Posterior vena cava (tissue), 2 donors: ENCODE results near the gene UNC119B. TPM values are rescaled to one million over a fixed set of nuclear protein-coding genes. Genes with fewer than 3 reads are reported as not detected.
"Not testable (repeated sequence)": the region's sequence is repeated elsewhere in the genome, so short reads cannot be mapped to it uniquely, and the experiment has no call there.

ENCODE experiments used
- DNase-seq: peaks from one replicate; pipeline ENCODE4 v3.0.0-alpha.2; 2020; ENCODE audit warnings: low spot score
- intact Hi-C, 2 donors: fragments of 100-400 bp; cut with DNase I; formaldehyde crosslinking; loops; one replicate each; pipeline versions ENCODE4 v1.14.1 to v1.14.2; 2022 to 2023
- long read RNA-seq, 2 donors: library from polyadenylated mRNA; unstranded; transcript quantifications; one replicate each; pipeline ENCODE4 v2.0.0, GENCODE V29; 2020 to 2021
- total RNA-seq, 2 donors: library from RNA; stranded (reverse); fragmentation: NEBNext Ultra II Directional; extraction: Animal tissue kit (Norgen Biotek cat#: 25700); gene quantifications; one replicate each; pipeline ENCODE4 v1.2.1, GENCODE V29; 2021
- donor health status: DM: yes; HTN: yes; CAD: no.
- donor health status: DM: yes; HTN: yes; CAD: no.

UNC119B gene
- 10 to 100 TPM; 20.6 to 21.3 TPM for total RNA-seq
- long read RNA-seq, donor 1: 0 reads
- long read RNA-seq, donor 2: 0 reads

DNA sequence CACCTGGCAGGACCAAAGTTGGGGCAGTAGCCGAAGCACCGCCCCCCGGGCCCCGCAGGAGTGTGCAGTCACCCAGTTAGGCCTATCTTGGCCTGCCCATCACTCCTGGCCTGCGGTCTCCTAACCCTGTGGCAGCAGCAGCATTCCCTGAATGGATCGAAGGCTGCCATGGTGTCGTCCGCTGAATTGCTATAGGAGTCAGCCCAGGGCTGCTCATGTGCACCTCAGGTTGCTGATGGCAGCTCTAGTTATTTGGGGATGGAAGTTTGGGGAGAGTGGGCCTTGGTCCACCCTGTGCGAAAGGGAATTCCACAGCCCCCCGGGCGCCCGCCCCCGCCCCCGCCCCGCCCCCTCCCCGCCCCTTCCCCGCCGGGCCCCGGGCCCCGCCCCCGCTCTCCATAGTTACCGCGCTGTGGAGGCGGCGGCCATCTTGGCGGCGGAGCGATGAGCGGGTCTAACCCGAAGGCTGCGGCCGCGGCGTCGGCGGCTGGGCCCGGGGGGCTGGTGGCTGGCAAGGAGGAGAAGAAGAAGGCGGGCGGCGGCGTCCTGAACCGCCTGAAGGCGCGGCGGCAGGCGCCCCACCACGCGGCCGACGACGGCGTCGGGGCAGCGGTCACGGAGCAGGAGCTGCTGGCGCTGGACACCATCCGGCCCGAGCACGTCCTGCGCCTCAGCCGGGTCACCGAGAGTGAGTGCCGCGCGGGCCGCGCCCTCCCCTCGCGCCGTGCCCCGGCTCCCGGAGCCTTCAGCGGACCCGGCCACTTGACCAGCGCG lies at the start of gene UNC119B:
TSS of gene UNC119B (plus strand) at position 428 of the 774 bp plus-strand sequence. CDS start at position 445, 17 bp downstream.
- intact Hi-C loops: loop anchor here (2.0 to 5.0 kb wide), 4 partner anchors 23 to 128 kb away; partner anchors contain the start of genes MLEC (in 1 of the 2) and POP5 (in 1 of the 2)
- DNase-seq: peak; percentile 93

DNA sequence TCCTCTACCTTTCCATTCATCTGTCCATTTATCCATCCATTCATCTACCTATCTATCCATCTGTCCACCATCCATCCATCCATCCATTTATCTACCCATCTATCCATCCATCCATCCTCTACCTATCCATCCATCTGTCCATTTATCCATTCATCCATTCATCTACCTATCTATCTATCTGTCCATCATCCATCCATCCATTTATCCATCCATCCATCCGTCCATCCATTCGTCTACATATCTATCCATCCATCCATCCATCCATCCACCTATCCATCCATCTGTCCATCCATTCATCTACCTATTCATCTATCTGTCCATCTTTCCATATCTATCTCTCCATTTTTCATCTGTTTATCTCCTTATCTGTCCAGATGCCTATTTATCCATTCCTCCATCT lies 48.8 kb upstream of the UNC119B start:
- DNase-seq: no peak
- intact Hi-C loops: no loop called here

DNA sequence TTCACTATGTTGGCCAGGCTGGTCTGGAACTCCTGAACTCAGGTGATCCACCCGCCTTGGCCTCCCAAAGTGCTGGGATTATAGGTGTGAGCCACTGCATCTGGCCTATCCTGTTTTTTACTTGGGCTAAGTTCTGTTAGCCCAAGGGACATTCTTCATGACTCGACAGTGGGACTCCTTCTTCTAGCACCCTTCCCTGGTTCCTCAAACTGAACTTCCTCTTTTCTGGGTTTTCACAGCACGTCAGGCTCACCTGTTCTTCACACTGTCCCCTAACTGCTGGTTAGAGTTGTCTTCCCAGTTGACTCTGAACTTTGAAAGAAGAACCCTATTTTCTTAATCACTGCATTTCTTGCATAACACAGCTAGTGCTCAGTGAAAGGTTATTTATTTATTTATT lies 47.4 kb upstream of the UNC119B start:
- no peak for DNase-seq
- intact Hi-C loops: no loop called here

DNA sequence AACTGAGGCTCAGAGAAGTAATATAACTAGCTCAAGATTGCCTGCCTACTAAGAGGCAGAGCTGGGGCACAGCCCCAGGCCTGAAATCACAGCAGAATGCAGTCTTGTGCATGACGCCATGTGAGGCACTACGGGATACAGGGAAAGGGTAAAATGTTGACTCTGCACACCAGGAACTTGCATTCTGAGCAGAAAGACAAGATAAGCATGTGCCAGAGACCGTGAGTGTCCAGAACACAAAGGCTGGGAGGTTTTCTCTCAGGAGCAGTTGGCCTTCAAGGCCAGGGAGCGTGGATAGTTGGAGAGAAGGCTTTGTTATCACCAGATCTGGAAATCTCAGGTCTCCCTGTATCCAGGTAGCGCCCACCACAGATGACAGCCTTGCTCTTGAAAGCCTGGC lies 46.5 kb upstream of the UNC119B start:
- intact Hi-C loops: no loop called here
- DNase-seq: no peak

DNA sequence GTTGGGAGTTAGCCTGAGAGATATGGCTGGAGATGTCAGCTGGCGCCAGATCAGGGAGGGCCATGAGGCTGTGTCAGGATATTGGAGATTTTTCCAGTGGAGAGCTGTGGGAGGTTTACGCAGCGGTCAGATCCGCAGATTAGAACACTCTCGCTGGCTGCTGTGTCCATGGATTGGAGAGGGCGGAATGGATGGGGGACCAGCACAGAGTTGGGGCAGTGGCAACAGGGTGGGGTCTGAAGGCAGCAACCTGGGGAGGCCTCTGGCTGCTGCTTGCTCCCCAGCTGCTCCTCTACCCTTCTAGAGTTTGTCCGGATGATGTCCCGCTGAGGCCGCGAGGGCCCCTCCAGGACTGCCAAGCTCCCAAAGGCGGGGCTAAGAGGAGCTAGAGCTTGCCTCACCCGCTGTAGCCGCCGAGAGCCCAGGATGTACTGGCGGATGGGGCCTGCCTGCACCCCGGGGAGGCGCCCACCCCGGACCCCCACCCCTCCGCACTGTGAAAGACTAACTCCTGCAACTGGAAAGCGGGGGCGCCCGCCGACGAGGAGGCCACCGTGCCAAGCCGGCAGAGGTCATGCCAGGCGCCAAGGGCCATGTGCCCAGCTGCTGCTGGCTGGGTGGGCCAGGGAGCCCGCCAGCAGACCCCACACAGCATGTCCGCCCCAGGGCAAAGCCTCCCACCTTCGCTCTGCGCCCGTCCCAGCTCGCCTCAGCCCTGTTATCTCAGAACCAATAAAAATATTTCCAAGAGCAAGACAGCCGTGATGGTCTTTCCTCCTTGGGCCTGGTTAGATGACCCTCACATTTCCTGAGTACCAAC lies 43.5 kb upstream of the UNC119B start:
- intact Hi-C loops: loop anchor here in 1 of 2 donors (1.0 kb wide), 1 partner anchor 38 kb away; no protein-coding TSS in a partner anchor
- DNase-seq: no peak

DNA sequence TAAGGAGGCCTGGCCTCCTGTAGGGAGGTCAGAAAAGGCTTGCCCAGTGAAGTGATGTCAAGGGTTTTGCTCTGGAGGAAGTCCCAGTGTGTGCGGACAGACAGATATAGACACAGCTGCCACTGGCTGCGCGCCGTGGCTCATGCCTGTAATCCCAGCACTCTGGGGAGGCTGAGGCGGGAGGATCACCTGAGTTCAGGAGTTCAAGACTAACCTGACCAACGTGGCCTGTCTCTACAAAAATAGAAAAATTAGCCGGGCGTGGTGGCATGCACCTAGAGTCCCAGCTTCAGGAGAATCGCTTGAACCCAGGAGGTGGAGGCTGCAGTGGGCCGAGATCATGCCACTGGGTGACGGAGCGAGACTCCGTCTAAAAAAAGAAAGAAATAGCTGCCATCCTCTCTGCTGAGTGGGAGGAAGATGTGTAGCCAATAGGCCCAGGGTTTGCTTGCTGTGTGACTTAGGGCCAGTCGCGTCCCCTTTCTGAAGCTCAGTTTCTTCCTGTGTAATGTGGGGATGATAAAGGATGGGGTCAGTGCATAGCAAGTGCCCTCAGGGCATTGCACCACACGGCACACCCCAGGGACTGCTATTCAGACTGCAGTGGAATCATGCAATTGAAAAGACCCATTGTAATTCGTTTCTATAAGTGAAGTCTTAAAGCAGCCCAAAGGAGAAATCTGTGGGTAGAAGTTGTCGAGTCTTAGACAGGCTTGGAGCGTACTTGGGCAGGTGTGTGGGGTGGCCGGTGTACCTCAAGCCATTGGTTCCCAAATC lies 42.0 kb upstream of the UNC119B start:
- no peak for DNase-seq
- intact Hi-C loops: no loop called here

DNA sequence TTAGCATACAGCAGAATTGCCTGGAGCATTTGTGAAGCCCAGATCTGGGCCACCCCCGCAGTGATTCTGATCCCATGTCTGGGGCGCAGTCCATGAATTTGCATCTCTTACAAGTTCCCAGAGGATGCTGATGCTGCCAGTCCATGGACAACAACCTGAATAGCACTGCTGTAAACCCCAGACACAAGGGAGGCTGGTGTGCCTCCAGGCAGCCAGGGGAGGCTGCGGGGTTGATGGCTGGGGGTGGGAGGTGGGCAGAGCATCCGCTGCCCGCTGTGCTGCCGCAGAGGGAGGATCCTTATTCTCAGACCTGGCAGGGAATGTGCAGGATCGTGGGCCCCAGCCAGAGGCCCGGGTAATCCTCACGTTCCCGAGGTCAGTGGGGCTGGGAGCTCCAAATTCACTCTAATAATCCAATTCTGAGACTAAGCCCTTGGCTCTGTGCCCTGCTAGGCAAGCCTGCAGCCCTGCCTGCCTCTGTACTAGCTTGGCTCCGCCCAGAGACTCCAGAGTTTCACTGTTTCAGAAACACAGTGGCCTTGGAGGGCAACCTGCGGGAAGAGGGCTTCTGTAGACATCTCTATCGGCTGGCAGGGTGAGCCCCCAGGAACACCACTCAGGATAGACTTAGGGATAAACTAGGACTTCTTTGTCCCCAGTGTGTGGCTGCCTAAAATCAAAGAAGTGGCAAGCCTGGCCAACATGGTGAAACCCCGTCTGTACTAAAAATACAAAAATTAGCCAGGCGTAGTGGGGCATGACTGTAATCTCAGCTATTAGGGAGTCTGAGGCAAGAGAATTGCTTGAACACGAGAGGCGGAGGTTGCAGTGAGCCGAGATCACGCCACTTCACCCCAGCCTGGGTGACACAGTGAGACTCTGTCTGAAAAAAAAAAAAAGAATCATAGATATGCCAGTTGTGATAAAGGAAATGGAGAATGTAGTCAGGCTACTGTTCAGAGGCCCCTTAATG lies 41.1 kb upstream of the UNC119B start:
- no peak for DNase-seq
- intact Hi-C loops: no loop called here

DNA sequence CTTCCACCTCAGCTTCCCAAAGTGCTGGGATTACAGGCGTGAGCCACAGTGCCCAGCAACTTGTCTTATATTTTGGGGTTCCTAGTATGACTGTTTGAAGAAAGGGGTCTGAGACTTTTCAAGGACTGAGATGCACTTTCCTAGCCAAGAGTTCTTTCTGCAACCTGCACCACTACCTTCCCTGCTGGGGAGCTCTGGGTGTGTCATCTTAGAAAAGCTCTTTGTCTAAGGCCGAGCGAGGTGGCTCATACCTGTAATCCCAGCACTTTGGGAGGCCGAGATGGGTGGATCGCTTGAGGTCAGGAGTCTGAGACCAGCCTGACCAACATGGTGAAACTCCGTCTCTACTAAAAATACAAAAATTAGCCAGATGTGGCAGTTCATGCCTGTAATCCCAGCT lies 40.0 kb upstream of the UNC119B start:
- DNase-seq, intact Hi-C loops: not testable (repeated sequence)

DNA sequence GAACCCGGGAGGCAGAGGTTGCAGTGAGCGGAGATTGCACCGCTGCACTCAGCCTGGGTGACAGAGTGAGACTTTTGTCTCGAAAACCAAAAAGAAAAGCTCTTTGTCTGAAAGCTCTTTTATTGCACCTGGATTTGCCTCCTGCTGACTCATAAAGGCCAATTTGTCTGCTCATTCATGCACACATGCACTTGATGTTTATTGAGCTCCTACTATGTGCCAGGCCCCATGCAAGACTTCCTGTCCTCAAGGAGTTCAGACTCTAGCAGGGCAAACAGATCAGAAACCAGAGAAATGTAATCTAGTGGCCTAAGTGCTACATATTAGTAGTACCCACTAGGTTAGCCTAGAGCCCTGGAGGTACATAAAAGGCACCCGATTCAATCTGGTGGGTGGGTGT lies 39.6 kb upstream of the UNC119B start:
- intact Hi-C loops: no loop called here
- no peak for DNase-seq

DNA sequence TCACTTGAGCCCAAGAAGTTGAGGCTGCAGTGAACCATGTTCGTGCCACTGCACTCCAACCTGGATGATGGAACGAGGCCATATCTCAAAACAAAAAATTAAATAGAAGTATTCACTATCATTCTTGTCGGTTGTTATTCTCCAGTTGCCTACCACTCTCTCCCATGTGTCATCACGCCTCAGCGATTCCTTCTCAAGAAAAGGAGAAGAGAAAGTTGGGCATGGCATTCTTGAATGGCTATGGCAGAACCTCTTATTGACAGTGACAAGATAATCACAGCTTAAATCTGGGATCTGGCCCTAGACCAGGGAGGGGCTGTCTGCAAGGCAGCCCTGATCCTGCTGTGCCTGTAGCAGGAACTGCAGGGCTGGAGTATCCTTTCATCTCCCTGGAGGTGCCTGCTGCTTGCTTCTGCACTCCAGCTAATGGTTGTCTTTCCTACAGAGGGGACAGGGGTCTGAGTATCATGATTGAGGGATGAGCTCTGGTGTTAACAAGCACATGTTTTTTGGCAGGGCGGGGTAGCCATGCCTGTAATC lies 36.1 kb upstream of the UNC119B start:
- DNase-seq: no peak
- intact Hi-C loops: no loop called here

DNA sequence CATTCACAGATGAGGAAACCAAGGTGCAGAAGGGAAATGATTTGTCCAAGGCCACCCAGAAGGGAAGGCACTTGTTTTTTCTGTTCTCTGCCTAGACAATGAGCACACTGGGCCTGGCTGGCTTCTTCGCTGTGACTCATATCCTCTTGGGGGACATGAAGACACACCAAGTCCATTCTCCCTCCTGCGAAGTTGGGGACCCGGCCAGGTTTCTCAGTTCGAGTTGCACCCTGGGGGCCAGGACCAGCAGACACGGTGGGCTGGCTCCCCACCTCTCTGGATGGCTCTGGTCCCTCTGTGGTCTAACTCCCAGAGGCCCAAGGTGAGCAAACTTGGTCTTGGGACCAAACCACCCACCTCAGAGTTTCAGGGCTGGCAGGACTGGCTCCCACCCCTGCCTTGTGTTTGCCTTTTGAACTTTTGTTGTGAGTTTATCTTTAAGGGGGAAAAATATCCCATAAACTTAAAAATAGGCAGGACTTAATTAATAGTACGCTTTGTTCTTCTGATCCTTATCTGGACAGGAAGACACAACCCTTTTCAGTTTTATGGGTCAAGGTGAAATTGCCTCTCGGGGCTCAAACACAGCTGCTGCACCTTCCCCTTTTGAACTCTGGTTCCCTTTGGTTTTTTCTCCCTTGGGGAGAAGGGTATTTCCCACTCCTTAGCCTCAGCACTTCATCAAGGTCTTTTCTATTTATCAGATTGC lies 32.3 kb upstream of the UNC119B start:
- intact Hi-C loops: no loop called here
- DNase-seq: no peak

DNA sequence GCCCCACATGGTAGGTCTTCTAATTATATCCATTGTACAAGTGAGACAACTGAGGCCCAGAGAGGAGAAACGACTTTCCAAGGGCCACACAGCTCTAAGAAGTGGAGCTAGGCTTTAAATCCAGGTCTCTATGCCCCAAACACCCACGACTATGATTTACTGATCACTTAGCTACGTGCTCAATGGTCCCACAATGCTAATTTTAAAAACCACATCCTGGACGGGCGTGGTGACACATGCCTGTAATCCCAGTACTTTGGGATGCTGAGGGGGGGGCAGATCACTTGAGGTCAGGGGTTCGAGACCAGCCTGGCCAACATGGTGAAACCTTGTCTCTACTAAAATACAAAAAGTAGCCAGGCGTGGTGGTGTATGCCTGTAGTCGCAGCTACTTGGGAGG lies 31.7 kb upstream of the UNC119B start:
- intact Hi-C loops: no loop called here
- no peak for DNase-seq

DNA sequence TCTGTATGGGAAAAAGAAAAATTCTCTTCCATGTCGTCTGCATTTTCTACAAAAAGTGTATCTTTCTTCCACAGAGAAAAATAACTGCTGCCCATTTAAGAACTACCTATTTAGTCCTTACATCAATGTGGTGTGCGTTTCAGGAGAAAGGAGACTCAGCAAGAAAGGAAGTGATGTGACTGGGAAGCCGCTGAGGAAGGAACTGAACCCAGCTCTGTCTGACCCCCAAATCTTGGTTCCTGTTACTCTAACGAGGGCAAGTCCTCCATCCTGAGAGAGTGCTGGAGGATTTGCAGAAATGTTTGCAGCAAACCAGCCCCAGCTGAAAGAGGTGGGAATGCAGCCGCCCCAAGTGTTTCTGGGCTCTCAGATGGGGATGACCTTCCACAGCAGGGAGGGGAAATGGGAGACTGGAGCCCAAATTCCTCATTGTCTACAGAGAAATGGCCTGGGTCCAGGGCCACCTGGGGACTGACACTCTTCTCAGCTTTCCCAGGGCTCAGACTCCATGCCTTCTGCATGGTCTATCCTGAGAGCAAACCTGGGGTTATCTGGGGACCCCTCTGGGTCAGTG lies 30.0 kb upstream of the UNC119B start:
- no peak for DNase-seq
- intact Hi-C loops: no loop called here

DNA sequence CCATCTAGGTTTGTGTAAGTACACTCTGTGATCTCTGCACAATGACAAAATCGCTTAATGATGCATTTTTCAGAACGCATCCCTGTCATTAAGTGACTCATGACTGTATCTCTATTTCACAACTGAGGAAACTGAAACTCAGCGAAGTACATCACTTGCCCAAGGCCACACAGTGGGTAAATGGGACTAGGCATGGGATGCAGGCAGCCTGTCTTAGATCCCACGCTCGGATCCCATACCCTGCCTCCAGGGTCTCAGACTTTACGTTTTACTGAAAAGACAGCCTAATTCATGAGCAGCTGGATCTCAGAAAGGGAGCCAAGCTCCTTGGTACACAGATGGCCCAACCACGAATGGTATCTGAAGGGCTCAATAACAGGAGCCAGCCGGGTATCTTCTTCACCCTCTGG lies 25.7 kb upstream of the UNC119B start:
- intact Hi-C loops: no loop called here
- DNase-seq: no peak

DNA sequence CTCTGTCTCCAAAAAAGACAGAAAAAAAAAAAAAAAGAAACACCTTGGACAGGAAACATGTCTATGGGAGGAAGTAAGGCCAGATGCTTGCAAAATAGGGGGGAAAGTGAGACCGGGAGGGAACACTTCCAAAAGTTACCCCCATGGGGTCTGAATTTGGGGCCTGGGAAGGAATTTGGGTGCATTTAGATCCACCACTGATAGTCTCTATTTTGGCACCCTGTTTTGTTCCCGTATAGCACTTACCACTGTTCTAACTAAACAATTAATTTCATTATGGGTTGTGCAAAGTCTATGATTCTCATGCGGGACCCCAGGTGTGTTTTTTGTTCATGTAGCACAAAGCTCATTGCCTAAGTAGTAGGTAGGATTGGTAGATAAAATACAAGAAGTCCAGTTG lies 24.7 kb upstream of the UNC119B start:
- intact Hi-C loops: no loop called here
- no peak for DNase-seq

DNA sequence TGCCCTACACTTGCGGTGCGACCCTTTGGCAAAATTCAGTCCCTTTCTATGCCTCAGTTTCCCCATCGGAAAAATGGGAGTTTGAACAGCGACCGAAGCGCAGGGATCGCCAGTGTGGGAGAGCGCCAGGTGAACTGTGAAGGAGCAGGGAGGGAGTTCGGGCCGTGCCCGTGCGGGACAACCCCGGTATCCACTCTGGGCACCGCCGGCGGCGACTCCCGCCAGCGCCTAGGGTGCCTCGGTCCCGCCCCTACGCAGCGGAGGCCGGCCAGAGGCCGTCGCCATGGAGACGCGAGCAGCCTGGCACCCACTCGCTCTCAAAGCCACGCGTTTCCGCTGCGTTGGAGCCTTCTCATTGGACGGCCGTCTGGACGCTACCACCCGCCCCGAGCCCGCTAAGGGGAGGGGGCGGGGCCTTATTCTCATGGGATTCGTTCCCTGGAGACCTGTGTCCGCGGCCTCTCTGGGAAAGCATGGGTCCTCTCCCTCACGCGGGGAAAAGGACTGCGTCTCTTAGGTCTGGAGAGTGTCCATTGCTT lies 24.0 kb upstream of the UNC119B start:
- intact Hi-C loops: loop anchor here in 1 of 2 donors (2.0 kb wide), 1 partner anchor 25 kb away; the partner anchor contains the start of gene UNC119B
- DNase-seq: peak; percentile 99
